ENCODE results near the gene CYP46A1.

CYP46A1 gene

GRCh38 chr14:99729991-99730875 lies 46.1 kb downstream of the CYP46A1 start:
- no peak for DNase-seq (ENCODE audit: low read depth in 2 of 2)

- DNase-seq (ENCODE audit: low read depth in 2 of 2), result no peak
Measured at GRCh38 chr14:99730876-99731546, 46.9 kb downstream of the CYP46A1 start.

- no peak for DNase-seq (ENCODE audit: low read depth in 2 of 2)
Measured at GRCh38 chr14:99731547-99732435, 47.7 kb downstream of the CYP46A1 start.

GRCh38 chr14:99732436-99733210 lies 48.5 kb downstream of the CYP46A1 start:
- no peak for DNase-seq (ENCODE audit: low read depth in 2 of 2)

- no peak for DNase-seq (ENCODE audit: low read depth in 2 of 2)
Measured at GRCh38 chr14:99733211-99733539, 49.1 kb downstream of the CYP46A1 start.

- no peak for DNase-seq (ENCODE audit: low read depth in 2 of 2)
Measured at GRCh38 chr14:99733540-99734405, 49.7 kb downstream of the CYP46A1 start.

- no peak for DNase-seq (ENCODE audit: low read depth in 2 of 2)
Measured at GRCh38 chr14:99734406-99735051, 50.4 kb downstream of the CYP46A1 start.

- no peak for DNase-seq (ENCODE audit: low read depth in 2 of 2)
Measured at GRCh38 chr14:99735189-99736135, 51.4 kb downstream of the CYP46A1 start.

- DNase-seq (ENCODE audit: low read depth in 2 of 2), result no peak
Measured at GRCh38 chr14:99736603-99737371, 52.7 kb downstream of the CYP46A1 start.

- DNase-seq (ENCODE audit: low read depth in 2 of 2), result no peak
Measured at GRCh38 chr14:99737451-99737951, 53.4 kb downstream of the CYP46A1 start.

GRCh38 chr14:99737956-99738667 lies 54.0 kb downstream of the CYP46A1 start:
- no peak for DNase-seq (ENCODE audit: low read depth in 2 of 2)

- no peak for DNase-seq (ENCODE audit: low read depth in 2 of 2)
Measured at GRCh38 chr14:99740411-99740810, 56.3 kb downstream of the CYP46A1 start.

GRCh38 chr14:99741227-99741976 lies 57.3 kb downstream of the CYP46A1 start:
- no peak for DNase-seq (ENCODE audit: low read depth in 2 of 2)

- DNase-seq (ENCODE audit: low read depth in 2 of 2), result no peak
Measured at GRCh38 chr14:99742074-99742473, 58.0 kb downstream of the CYP46A1 start.

- no peak for DNase-seq (ENCODE audit: low read depth in 2 of 2)
Measured at GRCh38 chr14:99742509-99743487, 58.7 kb downstream of the CYP46A1 start.
